HepG2 (cell line): Measurements from ENCODE around the gene PNMA8B. TPM values are rescaled to one million over a fixed set of nuclear protein-coding genes. Genes with fewer than 3 reads are reported as not detected.

Experiments
- FLYWCH1 ChIP-seq: sonication (generic); formaldehyde crosslinking; IDR thresholded peaks from 2 replicates; pipeline ENCODE4 v1.8.1; 2023; ENCODE audit warnings: mild to moderate bottlenecking, missing genetic modification reagents
- GMEB1 ChIP-seq: sonication (generic); formaldehyde crosslinking; IDR thresholded peaks from 2 replicates; pipeline ENCODE4 v1.5.1; 2020; ENCODE audit warnings: missing genetic modification reagents, mild to moderate bottlenecking, borderline replicate concordance
- NR2F2 ChIP-seq: IDR thresholded peaks from 2 replicates; pipeline ENCODE4 v1.6.1; 2012; ENCODE audit warnings: low read depth, inconsistent platforms, borderline replicate concordance
- SRSF4 ChIP-seq: fragments of 200-400 bp; formaldehyde crosslinking; IDR thresholded peaks from one replicate; pipeline ENCODE4 v1.6.1; 2018; ENCODE audit warnings: mild to moderate bottlenecking, low read depth, low read length, moderate library complexity; ENCODE audit not compliant: poor library complexity, severe bottlenecking
- TBX2 ChIP-seq: sonication (generic); formaldehyde crosslinking; IDR thresholded peaks from 2 replicates; pipeline ENCODE4 v1.5.0; 2020; ENCODE audit warnings: missing genetic modification reagents, mild to moderate bottlenecking, borderline replicate concordance
- ZBTB25 ChIP-seq: IDR thresholded peaks from 2 replicates; pipeline ENCODE4 v1.6.1; 2018; ENCODE audit warnings: missing genetic modification reagents
- ZNF136 ChIP-seq: sonication (generic); formaldehyde crosslinking; IDR thresholded peaks from 2 replicates; pipeline ENCODE4 v1.8.1; 2022; ENCODE audit warnings: low read depth, mild to moderate bottlenecking, moderate library complexity, missing genetic modification reagents
- ZNF281 ChIP-seq: sonication (generic); formaldehyde crosslinking; IDR thresholded peaks from 2 replicates; pipeline ENCODE4 v1.4.0; 2020; ENCODE audit warnings: missing genetic modification reagents, borderline replicate concordance
- polyA plus RNA-seq, 8 experiments: library from polyadenylated mRNA; depleted of rRNA in 3 of 8; stranded (reverse) in 7 of 8; unstranded in 1 of 8; fragments of >200 nt; fragmentation: Illumina TruSeq in 4 of 8; extraction: Trizol in 4 of 8; gene quantifications; 2 replicates each; pipeline versions ENCODE4 v1.2.1 to v1.2.3, GENCODE V29; 2011 to 2016; ENCODE audit warnings: low read depth in 4 of 8, missing spikeins in 1 of 8, mixed read lengths in 1 of 8; ENCODE audit not compliant: insufficient read depth in 1 of 8
- total RNA-seq, 5 experiments: library from RNA; depleted of rRNA; stranded (reverse); fragments of >200 nt; fragmentation: Illumina TruSeq; extraction: Trizol; gene quantifications; 2 replicates each; pipeline ENCODE4 v1.2.3, GENCODE V29; 2016; ENCODE audit warnings: low read depth in 1 of 5

PNMA8B gene
- total and polyA plus RNA-seq, 2 of the 13 experiments (the other 11 are each of a cell fraction or from before 2014, with no cell fraction given) = not detected

GRCh38 chr19:46488551-46488950 lies 7.1 kb downstream of the PNMA8B start (continued):
- TF ChIP-seq SRSF4 (no peak), NR2F2 (no peak), ZNF136 (CRISPR knock-in tag) (no peak), TBX2 (CRISPR knock-in tag) (no peak), GMEB1 (no peak), ZNF281 (no peak), ZBTB25 (CRISPR knock-in tag) (no peak), FLYWCH1 (CRISPR knock-in tag) (no peak)
